GM21526 (cell line): ENCODE data around the gene IRF2BPL.
A peak's percentile ranks its signal among the peaks of the same experiment; 100 is the strongest.

Experiments
- ATAC-seq: cut with Tn5 transposase; IDR thresholded peaks from one replicate; pipeline ENCODE4 v1.9.1; 2021; ENCODE audit warnings: moderate library complexity; ENCODE audit not compliant: unreplicated experiment, low FRiP score

IRF2BPL gene

DNA sequence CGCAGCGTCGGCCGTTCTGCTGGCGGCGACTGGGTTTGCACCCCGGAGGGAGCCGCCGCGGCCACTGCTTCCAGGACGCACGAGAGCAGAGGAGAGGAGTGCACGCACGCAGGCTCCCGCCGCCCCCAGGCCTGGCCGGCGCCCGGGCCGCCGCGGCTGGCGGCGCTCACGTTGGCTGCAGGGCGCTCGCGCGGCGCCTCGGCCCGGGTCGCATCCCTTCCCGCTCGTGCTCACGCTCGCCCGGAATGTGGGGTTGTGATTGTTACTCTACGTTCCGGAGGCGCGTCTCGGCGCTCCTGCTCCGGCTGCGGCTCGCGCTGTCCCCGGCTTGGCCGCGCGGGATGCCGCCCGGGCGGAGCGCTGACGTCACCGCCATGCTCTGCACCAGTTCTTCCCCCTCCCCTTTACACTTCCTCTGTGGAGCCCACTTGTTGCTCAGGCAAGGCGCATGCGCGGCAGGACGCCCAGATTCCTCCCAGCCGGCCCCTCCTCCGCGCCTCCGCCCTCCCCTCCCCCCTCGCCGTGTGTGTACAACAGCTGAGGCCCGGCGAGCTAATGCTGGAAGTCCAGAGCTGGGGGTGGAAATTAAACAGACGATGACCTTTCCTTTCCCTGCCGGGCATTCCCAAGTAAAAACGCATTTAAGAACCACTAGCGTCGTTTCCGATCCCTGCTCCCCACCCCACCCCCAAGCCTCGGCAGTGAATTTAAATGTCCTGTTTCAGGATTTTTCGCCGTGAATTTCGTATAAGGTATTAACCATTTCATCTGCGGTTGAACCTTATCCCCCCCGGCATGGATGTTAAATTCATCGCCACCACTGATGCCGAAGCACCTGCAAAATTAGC lies at the start of gene IRF2BPL:
TSS of gene IRF2BPL (minus strand) at position 325 of the 848 bp plus-strand sequence. CDS start 916 bp downstream, outside the sequence.
- peak; percentile 73 for ATAC-seq

DNA sequence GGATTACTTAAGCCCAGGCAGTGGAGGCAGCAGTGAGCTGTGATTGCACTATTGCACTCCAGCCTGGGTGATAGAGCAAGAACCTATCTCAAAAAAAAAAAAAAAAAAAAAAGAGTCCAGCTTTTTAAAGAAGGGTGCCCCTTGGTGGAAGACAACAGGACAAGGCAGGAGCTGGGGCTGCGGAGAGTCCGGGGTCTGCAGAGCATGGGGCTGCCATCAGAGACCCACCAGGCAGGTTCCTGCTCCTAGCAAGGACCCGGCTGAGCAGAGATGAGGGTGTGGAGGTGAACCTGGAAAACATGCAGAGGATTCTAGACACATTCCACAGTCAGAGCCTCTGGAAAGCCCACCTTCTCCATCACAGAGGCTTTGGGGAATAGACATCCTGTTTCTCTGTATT lies 48.5 kb upstream of the IRF2BPL start:
- no peak for ATAC-seq

DNA sequence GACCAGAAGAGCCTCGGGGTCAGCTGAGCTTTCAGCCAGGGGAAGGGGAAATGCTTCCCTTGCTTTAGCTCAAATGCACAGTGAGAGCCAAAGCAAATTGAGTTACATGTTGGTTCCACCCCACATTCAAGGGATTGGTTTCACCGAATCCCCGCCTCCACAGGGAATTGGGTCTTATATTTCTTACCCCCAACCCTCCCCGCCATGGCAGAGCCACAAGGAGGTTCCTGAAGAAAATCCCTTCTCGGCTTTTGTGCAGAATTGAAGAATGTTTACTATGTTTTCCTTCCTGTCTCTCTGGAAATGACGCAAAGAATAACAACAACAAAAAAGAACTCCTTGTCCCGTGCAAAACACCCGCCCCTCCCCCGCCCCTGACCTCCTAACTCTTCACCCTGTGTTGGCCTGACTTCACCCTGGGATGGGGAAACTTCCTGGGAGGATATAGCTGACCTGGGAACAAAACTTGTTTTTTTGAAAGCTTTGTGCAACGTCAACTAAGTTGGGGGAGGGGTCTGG lies 47.7 kb upstream of the IRF2BPL start:
- ATAC-seq = no peak

DNA sequence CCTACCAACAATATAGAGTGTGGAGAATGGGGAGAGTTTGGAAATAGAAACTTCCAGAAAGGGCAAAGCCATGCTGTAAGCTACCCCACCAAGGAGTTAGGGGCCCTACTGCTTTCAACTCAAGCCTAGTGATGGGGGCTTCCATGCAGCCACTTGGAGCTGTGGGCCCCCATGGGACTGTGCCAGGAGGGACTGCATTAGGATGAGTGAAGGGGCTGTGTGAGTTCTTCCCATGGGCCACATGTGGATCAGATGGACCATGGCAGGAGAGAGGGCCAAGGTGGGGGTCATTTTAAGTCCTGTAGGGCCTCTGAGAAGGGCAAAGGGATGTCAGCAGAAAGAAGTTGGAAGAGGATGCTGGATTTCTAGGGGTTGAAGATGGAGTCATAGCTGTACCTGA lies 46.5 kb upstream of the IRF2BPL start:
- no peak for ATAC-seq

DNA sequence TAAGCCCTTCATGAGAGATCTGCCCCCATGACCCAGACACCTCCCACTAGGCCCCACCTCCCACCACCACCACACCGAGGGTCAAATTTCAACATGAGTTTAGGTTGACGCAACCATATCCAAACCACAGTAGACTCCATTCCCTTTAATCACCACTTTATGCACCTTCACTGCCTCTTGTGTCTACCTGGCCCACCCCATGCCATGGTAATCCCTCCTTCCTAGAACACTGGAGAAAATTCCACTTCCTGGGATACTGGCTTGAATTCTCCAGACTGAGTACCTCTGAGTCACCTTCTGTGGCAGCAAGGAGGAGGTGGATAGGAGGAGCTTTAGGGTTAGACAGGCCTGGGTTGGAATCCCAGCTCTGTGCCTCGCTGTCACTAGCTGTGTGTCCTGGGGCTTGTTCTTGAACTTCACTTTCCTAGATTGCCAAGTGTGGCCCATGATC lies 43.5 kb upstream of the IRF2BPL start:
- no peak for ATAC-seq

DNA sequence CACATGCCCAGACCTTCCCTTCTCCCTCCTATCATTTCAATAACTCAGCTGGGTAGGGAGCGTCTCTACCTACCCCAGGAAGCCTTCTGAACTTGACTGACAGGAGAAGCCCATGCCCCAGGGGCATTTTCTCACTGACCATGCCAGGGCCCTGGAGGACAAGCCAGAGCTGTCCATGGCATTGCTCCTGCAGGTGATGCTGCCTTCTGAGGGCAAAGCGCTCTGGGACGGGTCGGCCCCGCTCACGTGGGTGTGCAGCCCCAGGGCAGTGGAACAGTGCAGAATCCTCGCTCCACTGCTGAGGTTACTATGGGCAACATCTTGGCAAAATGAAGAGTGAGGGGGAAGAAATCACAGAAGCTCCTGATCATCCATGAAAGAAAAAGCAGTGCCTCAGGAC lies 41.0 kb upstream of the IRF2BPL start:
- no peak for ATAC-seq

DNA sequence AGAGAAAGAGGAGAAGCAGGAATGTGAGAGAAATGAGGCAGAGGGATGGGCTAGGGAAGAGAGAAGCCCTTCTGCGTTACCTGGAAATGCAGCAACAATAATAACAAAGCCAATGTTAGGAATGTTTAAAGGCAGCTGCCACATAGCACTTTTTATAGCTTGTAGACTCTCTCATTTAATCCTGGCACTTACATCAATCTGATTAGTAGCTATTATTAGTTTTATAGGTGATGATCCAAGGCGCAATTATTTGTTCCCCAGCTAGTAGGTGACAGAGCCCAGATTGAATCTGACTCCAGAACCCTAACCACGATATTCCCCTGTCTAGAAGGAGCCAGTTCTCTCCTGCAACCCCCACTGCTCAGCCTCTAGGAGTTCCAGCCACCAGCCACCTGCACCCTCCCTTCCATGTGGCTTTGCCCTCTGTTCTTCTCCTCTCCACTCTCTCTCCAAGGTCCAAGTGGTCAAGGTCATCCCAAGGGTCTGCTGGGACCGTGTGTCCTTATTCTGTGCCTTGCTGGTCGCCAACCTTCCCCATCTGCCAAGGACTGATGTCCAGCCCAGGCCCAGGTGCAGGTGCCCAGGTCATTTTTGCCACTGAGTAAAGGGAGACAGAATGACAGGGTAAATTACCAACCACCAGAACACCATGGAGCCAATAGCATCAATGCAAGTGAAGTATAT lies 40.2 kb upstream of the IRF2BPL start:
- no peak for ATAC-seq

DNA sequence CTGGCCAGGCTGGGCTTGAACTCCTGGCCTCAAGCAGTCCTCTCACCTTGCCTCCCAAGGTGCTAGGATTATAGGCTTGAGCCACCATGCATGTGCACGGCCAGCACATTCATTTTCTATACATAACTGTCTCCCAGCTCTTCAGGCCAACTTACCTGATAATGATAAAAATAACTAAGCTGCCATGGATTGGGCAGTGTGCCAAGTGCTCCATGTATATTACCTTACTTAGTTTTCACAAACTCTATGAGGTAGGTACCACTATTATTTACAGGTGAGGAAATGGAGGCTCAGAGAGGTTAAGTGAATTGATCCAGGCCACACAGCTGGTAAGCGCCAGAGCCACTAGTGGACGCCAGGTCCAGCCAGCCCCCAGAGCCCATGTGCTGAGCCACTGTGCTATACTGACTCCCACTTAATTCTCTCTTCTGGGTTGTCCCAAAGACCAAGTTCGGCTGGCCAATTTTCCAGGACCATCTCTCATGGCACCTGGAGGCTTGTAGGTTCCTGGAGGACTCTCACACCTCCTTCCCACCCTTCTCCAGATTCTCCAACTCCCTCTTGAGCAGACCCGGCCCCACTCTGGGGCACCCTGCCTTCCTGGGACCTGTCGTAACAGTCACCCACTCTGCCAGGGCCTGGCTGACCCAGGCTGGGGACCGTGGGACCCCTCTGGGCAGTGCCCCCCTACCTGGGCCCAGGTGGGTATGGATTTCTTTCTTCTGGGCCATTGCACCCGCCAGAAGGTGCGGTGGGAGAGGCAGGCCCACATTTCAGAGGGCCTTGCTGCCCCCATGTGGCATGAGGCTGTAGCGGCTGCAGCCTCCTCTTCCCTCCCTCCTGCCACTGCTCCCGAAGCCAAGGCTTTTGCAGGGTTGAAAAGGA lies 39.4 kb upstream of the IRF2BPL start:
- ATAC-seq = no peak

DNA sequence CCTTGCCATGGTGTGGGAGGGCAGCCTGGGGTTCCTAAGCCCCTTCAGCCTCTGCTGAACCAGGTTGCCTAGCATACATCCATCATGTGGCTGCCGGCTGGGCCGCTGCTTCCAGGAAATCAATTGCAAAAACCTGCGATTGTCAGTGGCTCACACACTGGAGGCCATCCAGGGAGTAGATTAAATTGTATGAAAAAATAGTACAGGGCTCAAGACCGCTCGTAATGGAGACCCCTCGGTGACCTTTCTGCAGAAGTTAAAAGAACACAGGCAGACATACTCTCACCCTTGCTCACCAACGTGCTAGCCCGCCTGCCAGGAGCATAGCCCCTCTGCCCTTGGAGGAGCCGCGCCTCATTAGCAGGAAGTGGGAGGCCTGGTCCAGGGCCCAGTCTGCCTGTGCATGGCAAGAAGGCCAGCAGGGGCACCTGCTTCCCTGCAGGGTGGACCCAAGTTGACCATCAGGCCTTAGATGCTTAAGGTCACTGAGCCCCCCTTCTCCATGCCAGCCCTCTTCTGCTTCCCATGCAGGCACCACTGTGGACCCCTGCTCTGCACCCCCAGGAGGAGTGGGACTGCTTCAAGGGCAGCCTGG lies 38.2 kb upstream of the IRF2BPL start:
- no peak for ATAC-seq

DNA sequence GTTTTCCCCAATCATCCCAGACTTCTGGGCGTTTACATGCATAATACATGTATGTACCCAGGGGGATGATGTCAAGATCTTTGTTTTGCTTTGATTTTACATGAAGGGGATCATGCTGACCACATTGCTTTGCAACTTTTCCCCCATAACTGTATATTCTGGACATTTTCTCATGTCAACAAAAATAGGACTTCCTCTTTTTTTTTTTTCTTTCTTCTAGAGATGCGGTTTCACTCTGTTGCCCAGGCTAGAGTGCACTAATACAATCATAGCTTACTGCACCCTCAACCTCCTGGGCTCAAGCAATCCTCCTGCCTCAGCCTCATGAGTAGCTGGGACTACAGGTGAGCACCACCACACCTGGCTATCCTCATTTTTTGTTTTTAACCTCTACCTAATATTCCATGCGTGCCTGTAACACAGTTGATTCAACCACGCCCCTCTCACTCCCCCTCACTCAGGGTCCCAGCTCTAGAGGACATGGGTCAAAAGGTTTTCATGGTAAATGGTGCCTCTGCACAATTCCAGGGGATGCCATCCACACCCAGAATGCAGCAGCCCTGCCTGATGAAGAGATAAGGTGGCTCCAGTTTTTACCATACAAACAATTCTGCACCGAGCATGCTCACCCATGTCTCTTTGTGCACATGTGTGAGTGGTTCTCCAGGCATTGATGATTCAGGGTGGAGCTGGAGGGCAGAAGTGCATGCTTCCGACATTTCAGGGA lies 37.5 kb upstream of the IRF2BPL start:
- no peak for ATAC-seq

DNA sequence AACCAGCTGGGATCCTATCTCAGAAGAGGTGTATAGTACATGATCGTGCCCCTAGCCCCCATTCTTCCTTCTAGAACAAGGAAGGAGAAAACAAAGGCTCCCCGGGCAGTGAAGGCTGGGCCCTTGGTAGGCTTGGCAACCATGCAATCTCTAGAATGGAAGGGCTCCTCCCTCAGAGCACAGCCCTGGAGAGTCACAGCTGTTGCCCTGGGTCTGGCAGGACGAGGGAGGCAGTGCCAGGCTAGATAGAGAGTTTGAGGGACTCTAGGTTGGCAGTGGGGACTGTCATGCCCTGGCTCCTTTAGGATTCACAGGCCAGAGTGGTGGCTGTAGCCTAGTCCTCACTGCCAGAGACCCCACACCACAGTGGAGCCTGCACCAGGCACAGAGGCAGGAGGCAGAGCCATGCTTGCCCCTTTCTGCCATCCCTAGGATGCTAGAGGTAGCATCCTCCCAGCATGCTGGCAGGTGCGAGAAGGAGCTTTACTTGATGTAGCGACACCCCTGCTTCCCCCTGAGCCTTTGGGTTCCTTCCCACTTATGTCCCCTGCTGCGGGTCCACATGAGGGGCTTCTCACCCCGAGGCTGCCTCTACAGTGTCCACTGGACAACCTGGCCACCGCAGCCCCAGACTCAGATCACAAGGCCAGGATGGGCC lies 36.1 kb upstream of the IRF2BPL start:
- ATAC-seq = no peak

DNA sequence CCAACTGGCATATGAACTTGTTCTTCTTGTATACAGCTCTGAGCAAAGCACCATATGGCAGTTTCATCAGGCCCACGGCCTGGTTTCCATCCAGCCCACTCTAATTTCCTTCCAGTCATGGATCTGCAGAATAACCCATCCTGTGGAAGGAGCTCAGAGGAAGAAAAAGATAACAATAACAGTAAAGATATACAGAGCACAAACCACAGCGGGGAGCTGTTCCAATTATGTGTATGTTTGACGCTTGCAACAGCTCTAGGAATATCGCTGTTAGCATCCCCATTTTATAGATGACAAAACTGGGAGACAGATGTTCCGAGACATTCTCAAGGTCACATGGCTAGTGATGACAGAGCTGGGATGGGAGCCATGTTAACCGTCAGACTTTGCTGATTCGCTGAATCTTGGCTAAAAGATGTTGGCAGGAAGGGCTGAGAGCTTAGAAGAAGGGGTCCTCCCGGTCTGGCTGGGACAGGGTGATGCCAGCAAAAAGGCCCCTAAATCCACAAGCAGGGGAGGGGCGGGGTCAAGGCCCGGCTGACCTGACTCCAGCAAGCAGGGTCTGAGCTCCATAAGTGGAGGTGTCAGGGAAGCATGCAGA lies 35.2 kb upstream of the IRF2BPL start:
- no peak for ATAC-seq

DNA sequence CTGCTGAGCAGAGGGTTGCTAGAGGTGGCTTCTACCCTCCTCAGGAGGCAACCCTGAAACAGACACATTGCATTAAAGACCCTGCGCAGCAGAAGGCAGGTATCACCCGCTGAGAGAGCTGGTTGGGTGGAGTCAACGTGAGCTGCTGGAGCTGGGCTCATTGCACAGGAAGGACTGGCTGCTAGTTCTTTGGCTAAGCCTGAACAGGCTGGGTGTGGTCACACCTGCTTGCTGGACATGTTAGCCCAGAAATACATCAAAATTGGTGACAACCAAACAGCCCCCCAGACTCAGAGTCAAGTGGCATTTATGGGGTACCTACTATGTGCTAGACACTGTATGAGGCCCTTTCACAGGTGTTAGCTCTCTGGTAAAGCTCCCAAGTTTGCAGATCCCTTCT lies 33.8 kb upstream of the IRF2BPL start:
- no peak for ATAC-seq

DNA sequence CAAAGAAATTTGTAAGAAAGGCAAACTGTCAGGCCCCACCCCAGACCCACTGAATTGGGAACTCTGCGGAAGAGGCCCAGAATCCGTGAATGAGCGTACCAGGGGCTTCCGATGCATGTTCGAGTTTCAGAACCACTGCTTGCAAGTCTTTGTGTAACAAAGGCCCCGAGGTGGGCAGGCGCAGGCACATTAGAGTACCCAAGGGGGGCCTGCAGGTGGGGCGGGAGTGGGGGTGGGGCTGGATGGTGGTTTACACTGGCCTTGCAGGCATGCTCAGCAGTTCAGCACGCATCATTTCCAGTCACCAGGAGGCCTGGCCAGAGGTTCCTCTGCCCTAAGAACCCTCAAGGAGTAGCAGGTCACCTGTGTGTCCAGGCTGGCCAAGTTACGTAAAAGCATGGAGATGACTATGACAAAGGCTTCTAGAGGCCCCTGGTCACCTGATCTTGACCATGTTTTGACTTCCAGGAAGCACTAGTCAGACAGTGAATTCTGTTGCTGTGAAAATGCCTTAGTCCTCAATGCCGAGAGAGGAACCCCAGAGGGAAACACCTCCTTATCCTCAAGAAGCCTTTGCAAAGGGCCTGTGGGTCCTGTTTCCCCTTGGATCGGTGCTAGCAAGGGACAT lies 33.2 kb upstream of the IRF2BPL start:
- no peak for ATAC-seq

DNA sequence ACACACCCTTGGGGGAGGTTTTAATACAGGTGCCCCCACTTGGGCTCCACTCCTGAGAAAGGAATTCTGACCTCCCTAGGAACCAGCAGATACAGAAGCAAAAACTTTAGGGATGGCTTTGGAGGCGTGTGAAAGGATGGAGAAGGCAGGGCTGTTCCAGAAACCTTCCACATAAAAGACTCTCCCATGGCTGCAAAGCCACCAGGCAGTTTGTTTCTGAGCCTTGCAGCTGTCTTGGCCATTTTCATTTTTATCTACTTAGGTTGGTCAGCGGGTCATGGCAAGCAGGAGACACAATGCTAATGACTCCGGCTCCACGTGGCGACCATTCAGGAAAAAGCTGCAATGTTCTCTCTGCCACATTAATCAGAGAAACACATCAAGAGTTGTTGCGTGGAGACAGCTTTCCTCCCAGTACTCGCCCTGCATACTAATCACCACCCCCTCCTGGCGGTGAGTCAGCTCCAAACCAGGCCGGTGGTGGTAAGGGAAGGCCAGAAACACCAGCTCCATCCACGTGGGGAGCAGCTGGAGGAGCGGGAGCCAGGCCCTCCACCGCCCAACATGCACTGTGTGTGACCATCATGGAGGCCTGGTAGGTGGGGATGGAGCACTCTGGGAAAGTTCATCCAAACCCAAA lies 30.9 kb upstream of the IRF2BPL start:
- ATAC-seq = no peak

DNA sequence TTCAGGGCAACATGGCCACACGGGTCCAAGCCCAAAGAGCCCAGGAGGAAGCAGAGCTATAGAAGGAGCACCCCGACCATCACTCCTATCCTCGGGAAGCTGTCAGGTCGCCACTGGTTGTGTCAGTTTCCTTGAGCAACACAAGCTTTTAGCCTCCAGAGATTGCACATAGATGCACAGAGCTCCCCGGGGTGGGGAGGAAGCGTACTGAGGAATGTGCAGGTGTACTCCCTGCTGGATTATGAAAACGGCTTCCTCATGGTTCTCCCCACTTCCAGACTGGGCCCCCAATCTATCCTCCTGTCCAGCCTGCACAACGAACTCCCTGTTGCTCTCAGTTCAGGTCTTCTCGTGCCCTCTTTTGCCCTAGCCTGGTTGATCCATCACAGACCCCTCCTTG lies 30.3 kb upstream of the IRF2BPL start:
- no peak for ATAC-seq

DNA sequence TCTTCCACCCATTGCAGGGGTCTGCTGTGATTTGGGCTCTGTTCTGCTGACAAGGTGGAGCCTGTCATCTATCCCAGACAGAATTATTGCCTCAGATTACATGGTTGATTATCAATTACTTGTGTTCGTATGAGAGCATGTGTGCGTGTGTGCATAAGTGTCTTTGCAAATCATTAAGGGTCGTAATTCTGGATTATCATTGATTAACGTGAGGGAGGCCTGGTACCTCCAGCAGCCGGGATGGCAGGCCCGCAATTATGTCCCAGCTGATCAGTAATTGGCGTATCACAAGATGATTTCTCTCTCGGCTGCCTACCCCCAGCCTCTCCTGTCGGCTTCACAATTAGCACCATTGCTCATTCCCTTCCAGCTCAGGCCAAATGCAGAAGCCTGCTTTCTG lies 29.6 kb upstream of the IRF2BPL start:
- ATAC-seq = no peak

DNA sequence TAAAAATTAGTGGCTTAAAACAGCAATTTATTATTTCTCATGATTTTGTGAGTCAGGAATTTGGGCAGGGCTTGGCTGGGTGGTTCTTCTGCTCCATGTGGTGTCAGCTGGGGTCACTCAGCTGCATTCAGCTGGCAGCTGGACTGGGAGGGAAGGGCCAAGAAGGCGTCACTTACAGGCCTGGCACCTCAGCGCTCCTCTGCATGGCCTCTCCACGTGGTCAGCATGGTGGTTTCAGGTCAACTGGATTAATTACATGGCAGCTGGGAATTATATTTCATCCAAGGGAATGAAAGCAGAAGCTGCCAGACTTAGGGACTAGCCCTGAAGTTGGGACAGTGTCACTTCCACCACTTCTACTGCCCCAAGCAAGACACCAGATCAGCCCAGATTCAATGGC lies 27.5 kb upstream of the IRF2BPL start:
- ATAC-seq = no peak
